Activated CD4-positive, alpha-beta T cell treated with anti-CD3 and anti-CD28 coated beads, Interleukin-2, amount 50 U/mL, for 16 hours (primary cell): Measurements from ENCODE around the gene TKT.

Experiments
- DNase-seq: peaks from one replicate; pipeline ENCODE4 v3.0.0-alpha.2; 2020

The TKT gene

GRCh38 chr3:53239800-53240199, 16.0 kb downstream of the TKT start:
- DNase-seq: no peak

- no peak for DNase-seq
Measured at GRCh38 chr3:53238886-53239285, 16.9 kb downstream of the TKT start.

- no peak for DNase-seq
Measured at GRCh38 chr3:53238051-53238850, 17.6 kb downstream of the TKT start.

- peak; percentile 45 for DNase-seq
Measured at GRCh38 chr3:53236112-53236841, 19.5 kb downstream of the TKT start.

- DNase-seq: no peak
Measured at GRCh38 chr3:53235545-53235944, 20.3 kb downstream of the TKT start.

- no peak for DNase-seq
Measured at GRCh38 chr3:53234841-53235232, 21.0 kb downstream of the TKT start.

DNA sequence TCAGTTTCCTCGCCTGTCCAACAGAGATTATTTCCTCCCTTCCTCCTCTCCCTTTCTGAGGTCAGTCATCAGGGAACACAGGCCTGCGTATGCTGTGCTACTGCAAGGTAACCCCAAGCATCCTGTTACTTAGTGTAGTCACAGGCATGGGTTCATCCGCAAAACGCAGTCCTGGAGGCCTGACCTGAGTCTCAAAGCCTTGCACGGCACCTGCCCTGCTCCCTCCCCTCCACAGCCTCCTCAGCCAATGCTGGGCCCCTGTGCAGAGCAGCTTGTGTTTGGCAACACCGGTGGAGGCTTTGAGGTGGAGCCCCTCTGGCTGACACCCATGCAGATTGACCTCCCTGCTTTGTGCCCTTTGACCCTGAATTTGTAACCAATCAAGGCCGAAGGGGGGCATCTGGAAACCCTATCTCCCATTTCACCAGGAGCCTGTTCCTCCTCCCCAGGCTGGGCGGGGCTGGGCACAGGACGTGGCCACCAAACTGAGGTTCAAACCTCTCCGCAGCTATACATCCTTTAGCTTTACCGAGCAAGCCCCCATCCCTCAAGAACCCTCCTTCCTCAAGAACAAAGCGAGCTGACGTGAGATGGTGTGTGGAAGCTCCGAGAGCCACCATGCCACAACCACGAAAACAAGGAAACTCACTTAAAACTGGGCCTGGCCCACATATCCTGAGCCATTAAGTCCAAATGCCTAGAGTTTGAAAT, 21.5 kb downstream of the TKT start:
- DNase-seq: no peak

- DNase-seq: no peak
Measured at GRCh38 chr3:53232641-53233377, 23.0 kb downstream of the TKT start.

GRCh38 chr3:53231532-53232511, 24.0 kb downstream of the TKT start:
- no peak for DNase-seq

- DNase-seq: no peak
Measured at GRCh38 chr3:53230789-53231188, 25.0 kb downstream of the TKT start.

- DNase-seq: no peak
Measured at GRCh38 chr3:53230041-53230621, 25.7 kb downstream of the TKT start.

DNA sequence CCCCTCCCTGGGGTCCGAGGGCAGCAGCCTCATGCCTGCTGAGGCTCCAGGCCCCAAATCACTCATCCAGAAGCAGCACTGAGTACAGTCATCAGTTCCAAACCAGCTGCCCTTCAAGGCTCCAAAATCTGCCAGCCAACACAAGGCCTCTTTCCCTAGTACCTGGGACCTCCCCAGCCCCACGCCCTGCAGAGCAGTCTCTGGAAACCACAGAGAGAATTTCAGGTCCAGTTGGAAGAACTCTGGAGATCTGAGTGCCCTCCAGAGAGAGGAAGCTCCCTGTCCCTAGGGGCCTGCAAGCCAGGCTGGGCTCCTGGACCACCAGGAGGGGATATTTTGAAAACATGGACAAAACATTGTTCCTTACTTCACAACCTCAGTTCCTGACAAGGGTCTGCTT, 26.2 kb downstream of the TKT start:
- no peak for DNase-seq

DNA sequence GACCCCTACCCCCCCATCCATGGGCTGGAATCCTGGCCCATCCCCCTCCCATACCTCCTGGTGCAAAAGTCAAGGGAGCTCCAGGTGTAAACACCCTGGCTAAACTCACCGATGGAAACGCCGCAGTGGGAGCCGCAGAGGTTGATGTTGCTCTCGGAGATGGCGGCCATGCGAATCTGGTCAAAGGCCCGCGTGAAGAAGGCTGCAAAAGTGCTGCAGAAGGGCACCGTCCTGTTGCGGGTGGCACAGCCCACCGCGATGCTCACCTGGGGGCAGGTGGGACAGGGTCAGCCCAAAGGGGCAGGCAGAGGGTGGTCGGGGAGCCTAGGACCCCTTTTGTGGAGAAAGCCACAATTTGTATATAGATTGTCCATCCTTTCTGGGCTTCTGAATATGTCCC, 26.7 kb downstream of the TKT start:
- DNase-seq: no peak

DNA sequence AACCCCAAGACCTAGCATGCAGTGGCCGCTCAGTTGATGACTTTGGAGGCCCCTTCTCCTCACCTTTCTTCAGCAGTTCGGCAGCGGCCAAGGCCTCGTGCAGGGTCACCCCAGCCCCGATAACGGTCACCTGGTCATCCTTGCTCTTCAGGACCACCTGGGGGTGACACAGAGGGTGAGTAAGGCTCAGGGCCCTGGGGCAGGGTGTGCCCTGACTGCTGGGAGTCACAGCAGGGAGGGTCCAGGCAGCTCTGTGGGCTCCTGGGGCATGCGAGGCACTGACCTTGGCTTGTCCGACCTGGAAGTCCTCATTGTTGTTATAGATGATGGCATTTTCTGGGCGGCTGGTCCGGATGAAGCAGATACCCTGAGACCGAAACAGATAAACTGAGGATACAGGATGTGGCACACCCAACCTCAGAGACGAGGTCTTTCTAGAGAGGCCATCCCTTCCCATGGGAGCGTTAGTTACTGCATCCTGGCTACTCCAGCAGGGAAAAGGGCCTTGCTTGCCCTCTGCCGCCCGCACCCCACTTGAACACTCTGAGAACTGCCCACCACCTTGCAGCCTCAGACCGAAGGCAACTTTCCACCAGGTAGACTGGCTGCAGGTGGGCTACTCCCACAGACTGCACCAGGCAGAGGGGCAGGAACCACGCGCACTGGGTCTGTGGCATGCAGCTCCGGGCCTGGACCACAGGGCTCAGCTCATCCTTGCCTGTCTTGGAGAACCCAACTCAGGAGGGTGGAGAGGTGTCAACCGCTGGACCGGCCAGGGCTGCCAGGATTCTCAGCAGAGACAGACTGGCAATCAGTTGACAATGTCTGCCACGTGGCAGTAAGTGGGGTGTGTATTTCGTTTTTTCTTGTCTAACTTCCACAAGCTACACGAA, 27.6 kb downstream of the TKT start:
- no peak for DNase-seq

- DNase-seq: no peak
Measured at GRCh38 chr3:53226841-53227407, 28.9 kb downstream of the TKT start.

DNA sequence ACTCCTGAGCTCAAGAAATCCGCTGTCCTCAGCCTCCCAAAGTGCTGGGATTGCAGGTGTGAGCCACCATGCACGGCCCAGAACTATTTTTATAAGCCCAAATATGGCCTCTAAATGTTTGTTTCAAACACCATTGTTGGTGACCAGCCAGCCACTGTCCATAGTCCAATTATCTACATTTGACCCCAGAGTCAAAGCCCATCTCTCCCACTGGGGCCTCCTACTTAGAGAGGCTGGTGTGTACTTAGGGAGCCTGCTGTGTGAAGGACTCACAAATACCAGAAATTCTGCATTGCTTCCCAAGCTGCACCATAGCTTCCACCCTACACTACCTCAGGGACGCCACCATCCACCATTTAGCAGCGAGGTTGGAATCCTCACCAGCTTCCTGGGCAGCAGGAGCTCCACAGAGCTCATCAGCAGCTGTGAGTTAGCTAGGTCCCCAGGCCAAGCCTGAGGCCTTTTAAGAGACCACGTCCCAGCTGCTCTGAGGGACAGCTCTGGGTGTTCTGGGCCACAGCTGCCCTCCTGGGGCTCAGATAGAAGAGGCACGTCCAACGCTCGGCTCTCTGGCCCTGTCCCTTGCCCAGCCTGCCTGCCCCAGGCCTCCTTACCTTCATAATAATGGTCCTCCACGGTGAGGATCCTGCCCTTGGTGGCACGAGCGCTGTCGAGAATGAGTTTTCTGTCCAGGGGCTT, 29.5 kb downstream of the TKT start:
- DNase-seq: no peak

GRCh38 chr3:53225651-53226050, 30.2 kb downstream of the TKT start:
- DNase-seq: no peak

- DNase-seq: no peak
Measured at GRCh38 chr3:53225181-53225580, 30.6 kb downstream of the TKT start.

GRCh38 chr3:53224536-53224935, 31.3 kb downstream of the TKT start:
- no peak for DNase-seq
